ENCODE measurements around the gene MAP3K3. TPM values are rescaled to one million over a fixed set of nuclear protein-coding genes. Genes with fewer than 3 reads are reported as not detected.

MAP3K3 gene
- total and polyA plus RNA-seq, 2 donors (not counting 3 experiments of a cell fraction or from before 2014, with no cell fraction given): 56.6 to 81.0 TPM

GRCh38 chr17:63675607-63676546 is 53.7 kb downstream of the MAP3K3 start:
- no peaks in the 10 kb centered on the region for H3K9me3 ChIP-seq (replicated peaks; ENCODE audit: control insufficient read depth, insufficient read depth, low read length)
- CTCF ChIA-PET: interaction anchor here (0.9 to 3.8 kb wide), 13 partner anchors 10 to 250 kb away, joined by 3 to 37 read pairs (median 5); partner anchors contain the start of gene LIMD2
- H3K79me2 ChIP-seq (ENCODE audit: control insufficient read depth, insufficient read depth, low read length): peaks cover 8% of the 10 kb centered on the region
- peaks cover 3 to 9% of the 10 kb centered on the region in 2 experiments for H3K36me3 ChIP-seq (ENCODE audit: control insufficient read depth in 2 of 2, extremely low read depth in 1 of 2, insufficient read depth in 2 of 2, low read length in 2 of 2)
- TF ChIP-seq FOS (IDR thresholded peaks at IDR 0.05; ENCODE audit: borderline replicate concordance, insufficient read depth, low read length): no peak
- peak; percentile 48 for TF ChIP-seq JUN (IDR thresholded peaks at IDR 0.05; ENCODE audit: borderline replicate concordance, insufficient read depth, insufficient read length, low read depth)
- peak; percentile 99 for TF ChIP-seq GATA2 (IDR thresholded peaks at IDR 0.05; ENCODE audit: insufficient read depth, insufficient read length, low read depth, low read length)
- peak; percentile 43 for TF ChIP-seq POLR2A (IDR thresholded peaks at IDR 0.05; ENCODE audit: low read depth, low read length)
- no peak for TF ChIP-seq CTCF (IDR thresholded peaks at IDR 0.05; ENCODE audit: extremely low read depth in 1 of 2, insufficient read depth in 1 of 2, low read depth in 1 of 2, low read length in 2 of 2)
- TF ChIP-seq EZH2 (IDR thresholded peaks at IDR 0.05; ENCODE audit: borderline replicate concordance, low read depth, low read length, severe bottlenecking): no peak
- no peak for TF ChIP-seq MYC (IDR thresholded peaks at IDR 0.05; ENCODE audit: low read depth, low read length)
- TF ChIP-seq POLR2AphosphoS5 (IDR thresholded peaks at IDR 0.05; ENCODE audit: insufficient read depth, low read depth, low read length): peak; percentile 94
- no peak for TF ChIP-seq MAX (IDR thresholded peaks at IDR 0.05; ENCODE audit: insufficient read depth, insufficient read length)
- dilution Hi-C loops (cut with MboI; ENCODE audit: extremely low pct_ligation_motif_present, low sequenced_read_pairs): no loop called here
- peak; percentile 96 for FAIRE-seq
- no peak overlapping the region for H2AFZ ChIP-seq (ENCODE audit: low read depth, low read length)
- intact Hi-C loops (cut with micrococcal nuclease): loop anchor here (1.0 to 5.0 kb wide), 5 partner anchors 22 to 249 kb away; partner anchors contain the start of gene DCAF7
- peak overlapping the region; percentile 77 for H3K9ac ChIP-seq (replicated peaks; ENCODE audit: extremely low read depth, insufficient read depth, low read length)
- peak overlapping the region in 2 of 3 experiments; percentile 3 to 61 for H3K4me3 ChIP-seq (replicated peaks in 1 of 3; ENCODE audit: insufficient read depth in 1 of 3, low read depth in 1 of 3, low read length in 3 of 3)
- no TSS peak for BruUV-seq (replicated peaks)
- DNase-seq (ENCODE audit: low read depth, low spot score): peak; percentile 99
- peaks cover 51% of the 10 kb centered on the region for H3K4me1 ChIP-seq (ENCODE audit: control insufficient read depth, extremely low read depth, insufficient read depth, low read length)
- H3K9me1 ChIP-seq (replicated peaks; ENCODE audit: control insufficient read depth, extremely low read depth, insufficient read depth, low read length): no peaks in the 10 kb centered on the region
- peak overlapping the region; percentile 86 for H3K4me2 ChIP-seq (ENCODE audit: insufficient read depth, low read length)
- H3K27me3 ChIP-seq (ENCODE audit: control insufficient read depth in 2 of 2, insufficient read depth in 2 of 2, low read length in 2 of 2): no peaks in the 10 kb centered on the region
- H4K20me1 ChIP-seq (replicated peaks; ENCODE audit: control insufficient read depth, extremely low read depth, insufficient read depth, low read length): no peaks in the 10 kb centered on the region
- POLR2A ChIA-PET: interaction anchor here (1.1 to 2.9 kb wide), 7 partner anchors 10 to 97 kb away, joined by 3 to 10 read pairs (median 6); partner anchors contain the start of genes CCDC47, MAP3K3 and TACO1
- peak overlapping the region; percentile 91 for H3K27ac ChIP-seq (ENCODE audit: insufficient read depth, low read depth, low read length)
